T-helper 17 cell (primary cell): ENCODE results near the gene PPID. TPM values are rescaled to one million over a fixed set of nuclear protein-coding genes. Genes with fewer than 3 reads are reported as not detected.
"Not testable (repeated sequence)": the region's sequence is repeated elsewhere in the genome, so short reads cannot be mapped to it uniquely, and the experiment has no call there.

Experiments
- ATAC-seq: fragments of 150-1000 bp; cut with Tn5 transposase; 2 replicates; pipeline ENCODE4 v1.10.0; 2021; ENCODE audit warnings: mild to moderate bottlenecking, moderate library complexity
- DNase-seq, 3 donors: peaks; one replicate each; pipeline versions ENCODE4 v3.0.0 to v3.0.0-alpha.2; 2020 to 2021
- H3K9me3 ChIP-seq: one replicate; pipeline ENCODE4 v1.7.0; 2013; ENCODE audit warnings: low read length, mild to moderate bottlenecking; ENCODE audit not compliant: control insufficient read depth, poor library complexity, severe bottlenecking
- H3K27ac Mint-ChIP-seq: one replicate; pipeline ENCODE4 v1.8.0; 2022; ENCODE audit warnings: mild to moderate bottlenecking, moderate library complexity, mixed read lengths
- H3K27me3 Mint-ChIP-seq: one replicate; pipeline ENCODE4 v1.8.0; 2022; ENCODE audit warnings: mixed read lengths
- H3K36me3 Mint-ChIP-seq: one replicate; pipeline ENCODE4 v1.8.0; 2022; ENCODE audit warnings: low read depth, mixed read lengths
- H3K4me1 Mint-ChIP-seq: one replicate; pipeline ENCODE4 v1.8.0; 2022; ENCODE audit warnings: mild to moderate bottlenecking, mixed read lengths
- H3K4me3 Mint-ChIP-seq: one replicate; pipeline ENCODE4 v1.8.0; 2022; ENCODE audit warnings: mild to moderate bottlenecking, moderate library complexity, mixed read lengths
- total RNA-seq, 4 donors: library from RNA in 2 of 4; stranded (reverse) in 2 of 4; gene quantifications; one replicate each; pipeline ENCODE4 v1.2.3 and lab custom pipeline; 2022 to 2026

Gene PPID
- total RNA-seq, 2 donors from 2014 or later, result 17.5 to 18.8 TPM

DNA sequence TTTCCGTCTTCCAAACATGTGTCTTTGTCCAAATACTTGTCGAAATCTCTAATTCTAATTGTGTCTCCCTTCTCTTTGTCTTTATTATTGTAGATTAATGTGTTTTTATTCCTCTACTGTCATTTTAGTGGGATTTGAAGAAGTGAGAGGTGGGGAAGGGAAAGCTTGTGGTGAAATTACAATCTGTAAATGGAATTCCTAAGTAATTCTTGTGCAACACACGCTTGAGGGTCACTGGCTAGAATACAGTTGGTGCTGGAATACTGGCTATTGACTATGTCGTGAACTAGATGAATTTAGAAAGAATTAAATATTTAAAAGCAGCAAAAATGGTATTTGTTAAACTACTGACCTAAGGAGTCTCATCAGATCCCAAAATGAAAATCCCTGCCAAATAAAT lies 34.9 kb upstream of the PPID start:
- no peak overlapping the region for H3K4me3 Mint-ChIP-seq
- no peaks in the 10 kb centered on the region for H3K9me3 ChIP-seq
- H3K27ac Mint-ChIP-seq, result no peak overlapping the region
- peaks cover 35% of the 10 kb centered on the region for H3K27me3 Mint-ChIP-seq
- ATAC-seq, result no peak
- peaks cover 3% of the 10 kb centered on the region for H3K36me3 Mint-ChIP-seq
- H3K4me1 Mint-ChIP-seq, result no peaks in the 10 kb centered on the region
- DNase-seq, result no peak

DNA sequence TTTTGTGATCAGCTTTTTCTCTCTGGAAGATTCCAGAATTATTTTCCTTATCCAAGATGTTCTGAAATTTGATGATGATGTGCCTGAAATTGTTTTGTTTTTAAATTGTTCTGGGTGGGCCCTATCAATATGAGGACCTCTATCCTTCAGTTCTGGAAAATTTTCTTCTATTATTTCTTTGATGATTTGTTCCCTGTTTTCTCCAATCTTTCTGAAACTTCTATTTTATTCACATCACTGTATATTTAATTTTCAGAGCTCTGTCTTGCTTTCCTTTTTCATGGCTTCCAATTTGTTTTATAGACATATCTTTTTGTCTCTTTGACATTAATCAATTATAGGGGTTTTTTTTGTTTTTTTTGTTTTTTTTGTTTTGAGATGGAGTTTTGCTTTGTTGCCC lies 33.4 kb upstream of the PPID start:
- H3K4me3 Mint-ChIP-seq, result no peak overlapping the region
- DNase-seq (no peak), ATAC-seq (no peak)
- no peaks in the 10 kb centered on the region for H3K4me1 Mint-ChIP-seq
- H3K27me3 Mint-ChIP-seq, result peaks cover 22% of the 10 kb centered on the region
- H3K36me3 Mint-ChIP-seq, result no peaks in the 10 kb centered on the region
- H3K9me3 ChIP-seq, result no peaks in the 10 kb centered on the region
- H3K27ac Mint-ChIP-seq, result no peak overlapping the region

DNA sequence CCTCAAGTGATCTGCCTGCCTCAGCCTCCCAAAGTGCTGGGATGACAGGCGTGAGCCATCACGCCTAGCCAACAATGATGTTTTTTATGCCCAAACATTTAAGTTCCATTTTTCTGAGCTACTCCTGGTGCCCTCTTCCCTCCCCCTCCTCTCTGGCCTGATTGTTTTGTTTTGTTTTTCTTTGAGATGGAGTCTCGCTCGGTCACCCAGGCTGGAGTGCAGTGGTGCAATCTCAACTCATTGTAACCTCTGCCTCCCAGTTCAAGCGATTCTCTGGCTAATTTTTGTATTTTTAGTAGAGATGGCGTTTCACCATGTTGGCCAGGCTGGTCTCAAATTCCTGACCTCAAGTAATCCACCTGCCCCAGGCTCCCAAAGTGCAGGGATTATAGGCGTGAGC lies 32.6 kb upstream of the PPID start:
- not testable (repeated sequence) for H3K36me3 Mint-ChIP-seq, H3K27ac Mint-ChIP-seq, H3K4me3 Mint-ChIP-seq, H3K4me1 Mint-ChIP-seq, ATAC-seq, DNase-seq, H3K9me3 ChIP-seq
- peaks cover 18% of the 10 kb centered on the region for H3K27me3 Mint-ChIP-seq

DNA sequence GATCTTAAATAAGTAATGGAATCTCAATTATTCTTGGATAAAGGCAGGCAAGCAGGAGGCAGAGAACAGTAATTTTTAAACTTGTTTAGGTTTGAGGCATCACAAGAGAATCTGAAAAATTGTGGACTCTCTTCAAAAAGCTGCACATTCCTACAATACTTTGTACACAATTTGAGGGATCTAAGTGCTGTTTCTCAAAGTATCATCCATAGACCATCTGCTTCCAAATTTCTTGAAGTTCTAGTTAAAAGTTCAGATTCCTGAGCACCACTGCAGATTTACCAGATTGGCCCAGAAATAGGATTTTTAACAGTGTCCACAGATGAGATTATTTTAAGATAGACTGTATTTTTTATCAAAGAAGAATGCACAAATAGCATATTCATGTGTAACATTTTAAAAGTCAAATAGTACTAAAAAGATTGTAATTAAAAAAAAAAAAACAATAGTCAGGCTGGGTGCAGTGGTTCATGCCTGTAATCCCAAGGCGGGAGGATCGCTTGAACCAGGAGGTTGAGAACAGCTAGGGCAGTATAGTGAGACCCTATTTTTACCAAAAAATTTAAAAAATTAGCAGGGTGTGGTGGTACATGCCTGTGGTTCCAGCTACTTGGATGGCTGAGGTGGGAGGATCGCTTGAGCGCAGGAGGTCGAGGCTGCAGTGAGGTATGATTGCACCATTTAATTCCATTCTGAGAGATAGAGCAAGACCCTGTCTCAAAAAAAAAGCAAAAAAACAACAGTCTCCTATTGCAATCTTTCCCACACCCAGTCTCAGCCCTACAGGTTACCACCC lies 31.4 kb upstream of the PPID start:
- ATAC-seq, result no peak
- H3K27me3 Mint-ChIP-seq, result peaks cover 13% of the 10 kb centered on the region
- H3K9me3 ChIP-seq, result no peaks in the 10 kb centered on the region
- no peak for DNase-seq
- H3K27ac Mint-ChIP-seq, result no peak overlapping the region
- H3K36me3 Mint-ChIP-seq, result peaks cover under 1% of the 10 kb centered on the region
- H3K4me1 Mint-ChIP-seq, result peaks cover 2% of the 10 kb centered on the region
- no peak overlapping the region for H3K4me3 Mint-ChIP-seq

DNA sequence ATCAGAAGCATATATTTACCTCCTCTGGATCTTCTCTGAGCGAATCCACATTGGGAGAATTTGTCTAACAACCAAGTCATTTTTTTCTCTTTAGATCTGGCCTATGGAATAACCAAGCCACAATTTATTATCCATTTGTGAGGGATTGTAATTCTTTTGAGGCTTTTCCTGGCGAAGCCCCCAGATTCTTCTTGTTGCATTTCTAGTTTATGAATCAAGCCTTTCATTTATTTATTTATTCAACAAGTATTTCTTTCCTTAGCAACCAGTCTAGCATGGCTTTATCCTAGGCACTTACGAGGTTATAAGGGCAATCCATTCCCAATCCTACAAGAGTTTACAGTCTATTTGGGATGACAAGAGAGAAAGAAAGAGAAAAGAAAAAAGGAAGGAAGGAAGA lies 27.2 kb upstream of the PPID start:
- no peaks in the 10 kb centered on the region for H3K9me3 ChIP-seq
- Mint-ChIP-seq H3K4me1 (peaks cover 2% of the 10 kb centered on the region), H3K4me3 (no peak overlapping the region), H3K27ac (no peak overlapping the region), H3K36me3 (peaks cover 2% of the 10 kb centered on the region), H3K27me3 (peaks cover 4% of the 10 kb centered on the region)
- ATAC-seq, result no peak
- DNase-seq, result no peak

DNA sequence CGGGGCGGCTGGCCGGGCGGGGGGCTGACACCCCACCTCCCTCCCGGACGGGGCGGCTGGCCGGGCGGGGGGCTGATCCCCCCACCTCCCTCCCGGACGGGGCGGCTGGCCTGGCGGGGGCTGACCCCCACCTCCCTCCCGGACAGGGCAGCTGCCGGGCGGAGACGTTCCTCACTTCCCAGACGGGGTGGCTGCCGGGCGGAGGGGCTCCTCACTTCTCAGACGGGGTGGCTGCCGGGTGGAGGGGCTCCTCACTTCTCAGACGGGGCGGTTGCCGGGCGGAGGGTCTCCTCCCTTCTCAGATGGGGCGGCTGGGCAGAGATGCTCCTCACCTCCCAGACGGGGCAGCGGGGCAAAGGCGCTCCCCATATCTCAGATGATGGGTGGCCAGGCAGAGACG lies 23.3 kb upstream of the PPID start:
- not testable (repeated sequence) for ATAC-seq, DNase-seq, H3K36me3 Mint-ChIP-seq, H3K9me3 ChIP-seq, H3K4me1 Mint-ChIP-seq, H3K27ac Mint-ChIP-seq, H3K4me3 Mint-ChIP-seq, H3K27me3 Mint-ChIP-seq

DNA sequence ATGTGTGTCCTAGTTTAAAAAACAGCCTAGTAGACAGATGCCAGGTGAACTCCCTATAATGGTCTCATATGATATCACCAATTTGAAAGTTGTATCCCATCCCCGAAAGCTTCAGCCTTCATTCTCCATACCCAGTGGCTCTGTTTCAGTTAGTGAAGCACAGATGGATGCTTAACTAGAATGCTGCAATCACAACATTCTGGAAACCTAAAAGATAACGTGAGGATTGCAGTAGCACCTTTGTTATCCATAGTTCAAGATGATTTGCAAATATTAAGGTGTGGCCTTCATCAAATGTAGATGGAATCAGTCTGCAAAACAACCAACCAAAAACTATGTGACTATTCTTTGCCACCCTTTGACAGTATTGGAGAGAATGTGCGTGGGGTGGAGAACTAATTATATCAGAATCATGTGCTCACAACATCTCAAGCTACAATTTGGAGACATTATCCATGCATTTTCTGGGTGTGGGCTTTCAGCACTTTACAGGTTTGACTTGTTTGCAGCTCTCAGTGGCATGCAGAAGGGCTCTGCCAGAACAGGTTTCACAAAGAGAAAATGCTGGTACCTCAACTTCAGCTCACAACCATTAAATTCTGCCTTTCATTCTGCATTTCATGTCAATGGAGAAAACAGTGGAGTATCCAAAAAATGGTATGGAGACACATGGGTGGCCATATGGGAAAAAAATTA lies 18.3 kb upstream of the PPID start:
- Mint-ChIP-seq H3K4me3 (no peak overlapping the region), H3K36me3 (peaks cover 2% of the 10 kb centered on the region), H3K27me3 (no peaks in the 10 kb centered on the region), H3K4me1 (no peaks in the 10 kb centered on the region), H3K27ac (no peak overlapping the region)
- H3K9me3 ChIP-seq, result no peaks in the 10 kb centered on the region
- no peak for DNase-seq
- no peak for ATAC-seq

DNA sequence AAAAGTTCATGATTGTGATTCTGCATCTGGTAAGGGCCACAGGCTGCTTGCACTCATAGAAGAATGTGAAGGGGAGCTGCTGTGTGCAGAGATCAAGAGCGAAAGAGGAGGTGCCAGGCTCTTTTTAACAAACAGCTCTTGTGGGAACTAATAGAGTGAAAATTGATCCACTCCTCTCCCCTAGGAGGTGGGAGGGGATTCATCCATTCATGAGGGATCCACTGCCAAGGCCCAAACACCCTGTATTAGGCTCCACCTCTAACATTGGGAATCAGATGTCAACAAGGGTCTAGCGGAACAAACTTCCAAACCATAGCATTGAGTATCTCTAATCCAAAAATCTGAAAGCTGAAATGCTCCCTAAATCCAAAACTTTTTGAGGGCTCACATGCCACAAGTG lies 16.4 kb upstream of the PPID start:
- no peak for ATAC-seq
- DNase-seq, result no peak
- Mint-ChIP-seq H3K36me3 (peaks cover 2% of the 10 kb centered on the region), H3K4me1 (no peaks in the 10 kb centered on the region), H3K27ac (no peak overlapping the region), H3K4me3 (no peak overlapping the region), H3K27me3 (no peaks in the 10 kb centered on the region)
- H3K9me3 ChIP-seq, result no peaks in the 10 kb centered on the region

DNA sequence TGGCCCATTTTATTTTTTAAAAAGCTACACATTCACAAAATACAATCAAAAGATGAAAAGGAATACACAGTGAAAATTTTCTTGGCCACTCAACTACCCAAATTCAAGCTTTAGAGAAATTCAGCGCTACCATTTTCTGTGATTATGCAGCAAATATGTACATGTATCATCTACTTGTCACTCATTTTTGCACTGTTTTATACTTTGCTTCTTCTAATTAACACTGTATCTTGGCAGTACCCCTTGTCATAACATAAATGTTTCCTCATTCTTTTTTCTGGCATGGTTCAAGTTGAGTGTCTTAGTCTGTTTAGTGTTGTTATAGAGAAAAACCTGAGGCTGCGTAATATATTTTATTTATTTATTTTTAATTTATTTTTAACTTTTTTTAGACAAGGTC lies 15.7 kb upstream of the PPID start:
- no peak for ATAC-seq

DNA sequence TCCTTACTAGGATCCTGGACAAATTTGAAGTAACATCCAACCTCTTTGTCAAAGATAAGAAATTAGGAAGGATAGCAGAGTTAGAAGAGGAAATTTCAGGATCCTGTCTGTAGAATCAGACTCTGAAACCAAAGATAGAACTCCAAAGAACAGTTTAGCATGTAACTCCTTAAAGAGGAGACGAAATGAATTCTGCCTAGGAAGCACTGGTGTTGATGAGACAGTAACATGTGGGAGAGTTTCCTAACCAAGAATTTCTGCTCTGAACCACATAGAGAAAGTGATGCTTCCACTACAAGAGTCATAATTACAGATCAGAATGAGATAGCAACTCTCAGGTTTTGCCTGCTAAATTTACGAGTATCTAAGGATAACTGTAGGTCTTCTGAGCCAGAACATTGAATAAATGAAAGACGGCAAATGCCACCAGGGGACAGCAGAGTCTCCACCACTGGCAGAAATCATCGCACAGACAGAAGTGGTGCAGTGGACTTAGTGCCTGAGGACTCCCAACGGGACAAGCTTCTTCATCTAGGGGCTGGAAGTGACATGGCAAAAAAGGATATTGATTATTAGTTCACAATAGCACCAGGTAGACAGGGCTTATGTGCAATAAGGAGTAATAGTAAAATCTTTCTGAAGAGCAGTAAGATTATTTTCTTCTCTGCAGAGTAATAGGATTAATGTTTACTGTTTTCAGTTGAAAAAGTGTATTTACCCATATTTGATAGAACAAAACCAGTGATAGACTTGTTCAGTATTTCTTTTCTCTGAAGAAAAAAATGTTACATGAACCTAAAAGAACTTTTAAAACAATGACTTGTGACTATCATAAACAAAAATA lies 6.7 kb upstream of the PPID start:
- ATAC-seq, result peak; percentile 90
- Mint-ChIP-seq H3K4me3 (no peak overlapping the region), H3K4me1 (peaks cover 9% of the 10 kb centered on the region), H3K27me3 (peaks cover 52% of the 10 kb centered on the region), H3K36me3 (peaks cover 8% of the 10 kb centered on the region), H3K27ac (no peak overlapping the region)
- H3K9me3 ChIP-seq, result no peaks in the 10 kb centered on the region
- peak in 2 of 3 donors; percentile 16 to 28 for DNase-seq

More for the DNA sequence above, 15.7 kb upstream of the PPID start:
- Mint-ChIP-seq H3K4me3 (no peak overlapping the region), H3K4me1 (no peaks in the 10 kb centered on the region), H3K27ac (no peak overlapping the region), H3K27me3 (no peaks in the 10 kb centered on the region), H3K36me3 (peaks cover 2% of the 10 kb centered on the region)
- no peaks in the 10 kb centered on the region for H3K9me3 ChIP-seq
- DNase-seq, result no peak

DNA sequence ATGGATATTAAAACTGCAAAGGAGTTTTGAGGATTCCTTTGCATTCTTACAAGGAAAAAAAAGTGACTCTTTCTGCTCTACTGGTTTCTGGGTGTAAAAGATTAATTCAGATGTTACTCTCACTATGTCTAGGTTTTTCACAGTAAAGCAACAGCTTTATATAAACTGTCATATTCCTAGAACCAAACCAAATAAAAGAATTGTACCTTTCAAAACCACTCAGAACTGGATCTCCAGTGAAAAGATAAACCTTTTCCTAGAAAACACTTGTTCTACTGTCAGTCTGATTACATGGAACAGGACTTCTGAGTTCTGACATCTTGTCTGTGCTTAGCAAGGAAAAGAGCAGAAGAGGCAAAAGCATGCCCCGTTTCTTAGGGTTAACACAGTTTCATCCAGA lies 5.0 kb upstream of the PPID start:
- peaks cover 14% of the 10 kb centered on the region for H3K4me1 Mint-ChIP-seq
- no peak for DNase-seq
- no peaks in the 10 kb centered on the region for H3K9me3 ChIP-seq
- peaks cover 8% of the 10 kb centered on the region for H3K36me3 Mint-ChIP-seq
- H3K27me3 Mint-ChIP-seq, result peaks cover 52% of the 10 kb centered on the region
- no peak overlapping the region for H3K4me3 Mint-ChIP-seq
- ATAC-seq, result no peak
- no peak overlapping the region for H3K27ac Mint-ChIP-seq

DNA sequence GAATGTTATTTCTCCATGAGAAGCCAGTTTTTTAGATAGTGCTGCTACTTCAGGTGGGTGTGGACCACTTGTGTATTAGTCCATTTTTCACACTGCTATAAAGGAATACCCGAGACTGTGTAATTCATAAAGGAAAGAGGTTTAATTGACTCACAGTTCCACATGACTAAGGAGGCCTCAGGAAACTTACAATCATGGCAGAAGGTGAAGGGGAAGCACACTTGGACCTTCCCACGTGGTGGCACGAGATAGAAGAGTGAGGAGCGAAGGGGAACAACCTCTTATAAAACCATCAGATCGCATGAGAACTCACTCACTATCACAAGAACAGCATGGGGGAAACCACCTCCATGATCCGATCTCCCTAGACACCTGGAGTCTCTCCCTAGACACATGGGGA lies 3.4 kb upstream of the PPID start:
- Mint-ChIP-seq H3K4me1 (peaks cover 28% of the 10 kb centered on the region), H3K36me3 (peaks cover 4% of the 10 kb centered on the region), H3K4me3 (no peak overlapping the region), H3K27me3 (peaks cover 45% of the 10 kb centered on the region), H3K27ac (no peak overlapping the region)
- no peak for DNase-seq
- H3K9me3 ChIP-seq, result no peaks in the 10 kb centered on the region
- ATAC-seq, result no peak

DNA sequence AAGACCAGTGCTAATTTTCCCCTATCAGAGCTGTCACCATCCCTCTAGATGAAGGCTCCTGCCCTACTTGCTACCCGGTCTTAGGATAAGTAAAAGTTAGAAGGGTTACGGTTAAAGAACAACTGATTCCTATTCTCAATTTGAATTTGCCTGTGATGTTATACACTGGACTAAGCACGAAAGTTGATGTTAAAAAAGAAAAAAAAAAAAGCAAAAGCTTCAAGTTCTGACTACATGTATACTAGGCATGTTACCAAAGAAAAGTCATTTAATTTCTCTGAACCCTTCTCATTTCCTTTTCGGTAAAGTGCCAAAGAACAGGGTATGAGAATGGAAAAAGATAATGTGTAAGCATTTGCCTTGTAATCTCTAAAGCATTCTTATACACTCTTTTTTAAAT lies 1.4 kb upstream of the PPID start:
- ATAC-seq (no peak), DNase-seq (no peak)
- Mint-ChIP-seq H3K4me1 (peaks cover 29% of the 10 kb centered on the region), H3K27ac (peak overlapping the region; percentile 99), H3K4me3 (no peak overlapping the region), H3K36me3 (peaks cover 3% of the 10 kb centered on the region), H3K27me3 (peaks cover 30% of the 10 kb centered on the region)
- no peaks in the 10 kb centered on the region for H3K9me3 ChIP-seq
